GM19467 (cell line): ENCODE data around the gene GPC5.

Experiments
- ATAC-seq: cut with Tn5 transposase; IDR thresholded peaks from one replicate; pipeline ENCODE4 v1.9.1; 2021; ENCODE audit warnings: mild to moderate bottlenecking, moderate library complexity; ENCODE audit not compliant: unreplicated experiment

Gene GPC5

GRCh38 chr13:91533354-91533753 lies 134.9 kb downstream of the GPC5 start:
- ATAC-seq = no peak

- ATAC-seq = no peak
Measured at GRCh38 chr13:91534996-91535395, 136.6 kb downstream of the GPC5 start.

- no peak for ATAC-seq
Measured at GRCh38 chr13:91537376-91537775, 139.0 kb downstream of the GPC5 start.

GRCh38 chr13:91539286-91540157 lies 141.1 kb downstream of the GPC5 start:
- no peak for ATAC-seq

GRCh38 chr13:91540158-91540736 lies 141.8 kb downstream of the GPC5 start:
- no peak for ATAC-seq

- ATAC-seq = no peak
Measured at GRCh38 chr13:91544723-91545122, 146.3 kb downstream of the GPC5 start.

GRCh38 chr13:91546900-91547299 lies 148.5 kb downstream of the GPC5 start:
- ATAC-seq = no peak

GRCh38 chr13:91553584-91553983 lies 155.2 kb downstream of the GPC5 start:
- no peak for ATAC-seq

- ATAC-seq = no peak
Measured at GRCh38 chr13:91554101-91554500, 155.7 kb downstream of the GPC5 start.

- ATAC-seq = no peak
Measured at GRCh38 chr13:91557328-91558090, 159.1 kb downstream of the GPC5 start.

GRCh38 chr13:91563799-91564198 lies 165.4 kb downstream of the GPC5 start:
- ATAC-seq = no peak

GRCh38 chr13:91564396-91564795 lies 166.0 kb downstream of the GPC5 start:
- no peak for ATAC-seq

- no peak for ATAC-seq
Measured at GRCh38 chr13:91565296-91565695, 166.9 kb downstream of the GPC5 start.

- no peak for ATAC-seq
Measured at GRCh38 chr13:91567485-91568207, 169.2 kb downstream of the GPC5 start.

GRCh38 chr13:91571681-91572080 lies 173.3 kb downstream of the GPC5 start:
- no peak for ATAC-seq

GRCh38 chr13:91572439-91572838 lies 174.0 kb downstream of the GPC5 start:
- ATAC-seq = no peak

GRCh38 chr13:91572944-91573598 lies 174.7 kb downstream of the GPC5 start:
- ATAC-seq = no peak

- no peak for ATAC-seq
Measured at GRCh38 chr13:91574766-91575165, 176.3 kb downstream of the GPC5 start.

GRCh38 chr13:91576590-91576989 lies 178.2 kb downstream of the GPC5 start:
- no peak for ATAC-seq

- no peak for ATAC-seq
Measured at GRCh38 chr13:91579320-91579719, 180.9 kb downstream of the GPC5 start.

GRCh38 chr13:91580749-91581148 lies 182.3 kb downstream of the GPC5 start:
- no peak for ATAC-seq
